ENCODE data around the gene TRIM42.

The TRIM42 gene

DNA sequence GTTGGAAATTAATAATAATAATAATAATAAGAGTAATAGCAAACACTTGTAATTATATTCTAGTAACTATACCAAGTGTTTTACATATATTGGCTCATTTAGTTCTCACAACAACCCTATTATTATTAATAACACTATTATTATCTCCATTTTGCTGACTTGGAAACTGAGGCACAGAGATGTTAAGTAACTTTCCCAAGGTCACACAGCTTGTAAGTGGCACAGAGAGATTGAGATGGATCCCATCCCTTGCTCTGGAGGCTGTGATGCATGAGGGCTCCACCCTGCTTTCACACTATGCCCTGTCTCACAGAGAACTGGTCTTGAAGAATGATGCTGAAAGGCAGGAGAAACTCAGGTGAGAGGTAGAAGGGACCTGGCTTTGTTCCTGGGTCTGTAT, 31.9 kb downstream of the TRIM42 start:
- Histone ChIP-seq H3K9me3 (ENCODE audit: control extremely low read depth in 1 of 5, control insufficient read depth in 4 of 5, insufficient read depth in 2 of 5, low read depth in 1 of 5, low read length in 4 of 5) (peaks cover 0 to 3% (median 0%) of the 10 kb centered on the region in 5 experiments), H3K4me1 (ENCODE audit: control extremely low read depth in 1 of 4, control insufficient read depth in 4 of 4, insufficient read depth in 4 of 4, low read length in 3 of 4) (peaks cover 0 to 5% (median 1%) of the 10 kb centered on the region in 4 experiments), H3K36me3 (ENCODE audit: control insufficient read depth in 4 of 4, insufficient read depth in 4 of 4, low read length in 3 of 4) (no peaks in the 10 kb centered on the region), H3K27ac (ENCODE audit: insufficient read depth in 1 of 2, low read depth in 1 of 2, low read length in 2 of 2, poor library complexity in 1 of 2, severe bottlenecking in 2 of 2) (no peak overlapping the region), H3K27me3 (replicated peaks in 2 of 5; ENCODE audit: control insufficient read depth in 4 of 5, insufficient read depth in 5 of 5, low read length in 4 of 5) (peaks cover 0 to 2% (median 0%) of the 10 kb centered on the region in 5 experiments), H3K4me3 (ENCODE audit: control insufficient read depth in 1 of 7, extremely low read depth in 1 of 7, insufficient read depth in 4 of 7, low read depth in 2 of 7, low read length in 6 of 7) (no peak overlapping the region)
- DNase-seq, result no peak
- CTCF ChIA-PET, result no interaction called here
- POLR2A ChIA-PET, result no interaction called here

DNA sequence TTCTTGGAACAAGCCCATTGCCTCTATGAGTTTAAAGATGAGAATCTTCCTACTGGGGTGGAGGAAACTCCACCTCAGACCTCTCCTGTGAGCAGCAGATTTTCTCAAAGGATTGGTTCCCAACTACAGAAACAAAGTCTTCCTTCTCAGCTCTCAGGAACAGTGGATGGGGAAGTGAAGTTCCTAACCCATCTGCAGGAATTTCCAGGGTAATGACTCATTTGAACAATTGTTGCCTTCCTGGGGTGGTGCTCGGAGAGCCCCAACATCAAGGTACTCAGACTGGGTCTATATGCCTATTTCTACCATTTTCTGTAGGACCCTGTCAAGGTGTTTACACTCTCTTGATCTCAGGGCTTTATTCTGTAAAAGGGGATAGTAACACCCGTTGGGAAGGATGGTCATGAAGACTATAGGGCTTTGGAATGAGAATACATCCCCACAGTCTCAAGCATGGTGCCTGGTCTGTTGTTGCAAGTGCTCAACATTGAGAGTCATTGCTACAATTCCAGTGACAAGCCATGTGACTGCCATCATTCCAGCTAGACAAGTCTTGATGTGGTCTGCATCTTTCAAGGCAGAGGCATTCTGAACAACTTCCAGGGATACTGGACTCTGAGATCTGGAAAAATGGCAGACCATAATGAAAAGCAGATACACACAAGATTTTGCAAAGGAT, 33.0 kb downstream of the TRIM42 start:
- ChIA-PET POLR2A (no interaction called here), CTCF (no interaction called here)
- Histone ChIP-seq H3K9me3 (ENCODE audit: control extremely low read depth in 1 of 5, control insufficient read depth in 4 of 5, insufficient read depth in 2 of 5, low read depth in 1 of 5, low read length in 4 of 5) (peaks cover 0 to under 1% (median 0%) of the 10 kb centered on the region in 5 experiments), H3K27me3 (replicated peaks in 2 of 5; ENCODE audit: control insufficient read depth in 4 of 5, insufficient read depth in 5 of 5, low read length in 4 of 5) (peaks cover 0 to 2% (median 0%) of the 10 kb centered on the region in 5 experiments), H3K4me1 (ENCODE audit: control extremely low read depth in 1 of 4, control insufficient read depth in 4 of 4, insufficient read depth in 4 of 4, low read length in 3 of 4) (peaks cover 0 to 5% (median 1%) of the 10 kb centered on the region in 4 experiments), H3K4me3 (ENCODE audit: control insufficient read depth in 1 of 7, extremely low read depth in 1 of 7, insufficient read depth in 4 of 7, low read depth in 2 of 7, low read length in 6 of 7) (no peak overlapping the region), H3K27ac (ENCODE audit: insufficient read depth in 1 of 2, low read depth in 1 of 2, low read length in 2 of 2, poor library complexity in 1 of 2, severe bottlenecking in 2 of 2) (no peak overlapping the region), H3K36me3 (ENCODE audit: control insufficient read depth in 4 of 4, insufficient read depth in 4 of 4, low read length in 3 of 4) (no peaks in the 10 kb centered on the region)
- 92% methylated on average over 1 of the region's 2 CpGs for WGBS (ENCODE audit: insufficient coverage)
- DNase-seq, result no peak

DNA sequence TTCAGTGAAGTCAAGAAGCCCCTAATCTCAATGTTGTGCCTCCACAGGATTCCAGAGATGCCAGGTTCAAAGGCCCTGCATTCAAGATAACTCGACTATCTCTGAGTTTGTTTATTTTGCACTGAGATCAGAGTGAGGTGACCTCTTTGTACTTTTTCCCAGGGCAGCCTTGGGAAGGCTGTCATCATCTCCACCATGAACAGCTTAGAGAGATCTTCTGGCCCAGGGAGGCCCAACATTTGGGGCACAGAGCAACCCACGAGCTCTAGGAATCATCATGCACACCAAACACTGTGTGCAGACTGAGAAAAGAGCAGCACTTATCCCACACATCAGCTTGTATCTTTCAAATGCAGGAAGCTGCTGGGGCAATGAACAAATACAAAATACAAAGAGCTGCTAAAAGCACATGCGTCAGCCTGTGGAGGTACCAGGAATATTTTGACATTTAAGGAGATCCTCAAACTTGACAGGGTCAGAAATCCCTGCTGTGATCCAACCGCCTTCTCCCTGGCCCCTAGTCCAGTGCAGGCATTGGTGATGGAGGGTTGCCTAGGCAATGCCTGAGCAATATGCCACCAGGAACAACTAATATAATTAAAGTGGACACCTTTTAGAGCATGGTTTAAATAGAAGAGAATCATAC, 33.6 kb downstream of the TRIM42 start:
- CTCF ChIA-PET, result no interaction called here
- POLR2A ChIA-PET, result no interaction called here
- no peak overlapping the region for H3K27ac ChIP-seq (ENCODE audit: insufficient read depth in 1 of 2, low read depth in 1 of 2, low read length in 2 of 2, poor library complexity in 1 of 2, severe bottlenecking in 2 of 2)
- H3K4me3 ChIP-seq (ENCODE audit: control insufficient read depth in 1 of 7, extremely low read depth in 1 of 7, insufficient read depth in 4 of 7, low read depth in 2 of 7, low read length in 6 of 7), result no peak overlapping the region
- H3K36me3 ChIP-seq (ENCODE audit: control insufficient read depth in 4 of 4, insufficient read depth in 4 of 4, low read length in 3 of 4), result no peaks in the 10 kb centered on the region
- H3K27me3 ChIP-seq (replicated peaks in 2 of 5; ENCODE audit: control insufficient read depth in 4 of 5, insufficient read depth in 5 of 5, low read length in 4 of 5), result peaks cover 0 to 2% (median 0%) of the 10 kb centered on the region in 5 experiments
- DNase-seq, result no peak
- H3K9me3 ChIP-seq (ENCODE audit: control extremely low read depth in 1 of 5, control insufficient read depth in 4 of 5, insufficient read depth in 2 of 5, low read depth in 1 of 5, low read length in 4 of 5), result no peaks in the 10 kb centered on the region
- WGBS (ENCODE audit: insufficient coverage), result 88% methylated on average over 4 of the region's 4 CpGs
- peaks cover 0 to 9% (median 2%) of the 10 kb centered on the region in 4 experiments for H3K4me1 ChIP-seq (ENCODE audit: control extremely low read depth in 1 of 4, control insufficient read depth in 4 of 4, insufficient read depth in 4 of 4, low read length in 3 of 4)

GRCh38 chr3:140712301-140712700, 34.4 kb downstream of the TRIM42 start:
- Histone ChIP-seq H3K9me3 (ENCODE audit: control extremely low read depth in 1 of 5, control insufficient read depth in 4 of 5, insufficient read depth in 2 of 5, low read depth in 1 of 5, low read length in 4 of 5) (no peaks in the 10 kb centered on the region), H3K27ac (ENCODE audit: insufficient read depth in 1 of 2, low read depth in 1 of 2, low read length in 2 of 2, poor library complexity in 1 of 2, severe bottlenecking in 2 of 2) (no peak overlapping the region), H3K4me1 (ENCODE audit: control extremely low read depth in 1 of 4, control insufficient read depth in 4 of 4, insufficient read depth in 4 of 4, low read length in 3 of 4) (peaks cover 0 to 16% (median 3%) of the 10 kb centered on the region in 4 experiments), H3K36me3 (ENCODE audit: control insufficient read depth in 4 of 4, insufficient read depth in 4 of 4, low read length in 3 of 4) (no peaks in the 10 kb centered on the region), H3K4me3 (ENCODE audit: control insufficient read depth in 1 of 7, extremely low read depth in 1 of 7, insufficient read depth in 4 of 7, low read depth in 2 of 7, low read length in 6 of 7) (no peak overlapping the region), H3K27me3 (replicated peaks in 2 of 5; ENCODE audit: control insufficient read depth in 4 of 5, insufficient read depth in 5 of 5, low read length in 4 of 5) (peaks cover 0 to 2% (median 0%) of the 10 kb centered on the region in 5 experiments)
- DNase-seq, result no peak
- ChIA-PET POLR2A (no interaction called here), CTCF (no interaction called here)
- WGBS (ENCODE audit: insufficient coverage), result 100% methylated on average over 2 of the region's 3 CpGs

DNA sequence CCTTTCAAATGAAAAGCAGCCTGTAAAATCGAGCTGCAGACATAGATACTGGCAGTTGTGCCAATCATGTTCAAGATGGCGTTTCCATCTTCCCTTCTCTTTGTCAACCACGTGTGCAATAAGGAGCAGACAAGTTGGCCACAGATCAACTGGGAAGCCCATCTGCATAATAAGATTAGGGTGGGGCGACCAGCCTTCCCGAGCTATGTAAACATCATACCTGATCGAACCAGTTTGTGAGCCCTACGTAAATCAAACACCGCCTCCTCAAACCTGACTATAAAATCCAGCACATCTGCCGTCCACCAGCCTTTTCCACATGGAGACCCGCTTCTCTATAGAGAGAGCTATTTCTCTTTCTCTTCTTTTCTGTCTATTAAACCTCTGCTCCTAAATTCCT, 37.2 kb downstream of the TRIM42 start:
- no peak overlapping the region for H3K27ac ChIP-seq (ENCODE audit: insufficient read depth in 1 of 2, low read depth in 1 of 2, low read length in 2 of 2, poor library complexity in 1 of 2, severe bottlenecking in 2 of 2)
- POLR2A ChIA-PET, result no interaction called here
- no peak overlapping the region for H3K4me3 ChIP-seq (ENCODE audit: control insufficient read depth in 1 of 7, extremely low read depth in 1 of 7, insufficient read depth in 4 of 7, low read depth in 2 of 7, low read length in 6 of 7)
- H3K4me1 ChIP-seq (ENCODE audit: control extremely low read depth in 1 of 4, control insufficient read depth in 4 of 4, insufficient read depth in 4 of 4, low read length in 3 of 4), result peaks cover 0 to 16% (median 3%) of the 10 kb centered on the region in 4 experiments
- no peak for DNase-seq
- H3K36me3 ChIP-seq (ENCODE audit: control insufficient read depth in 4 of 4, insufficient read depth in 4 of 4, low read length in 3 of 4), result no peaks in the 10 kb centered on the region
- no peaks in the 10 kb centered on the region for H3K9me3 ChIP-seq (ENCODE audit: control extremely low read depth in 1 of 5, control insufficient read depth in 4 of 5, insufficient read depth in 2 of 5, low read depth in 1 of 5, low read length in 4 of 5)
- 96% methylated on average over 10 of the region's 10 CpGs for WGBS (ENCODE audit: insufficient coverage)
- H3K27me3 ChIP-seq (replicated peaks in 2 of 5; ENCODE audit: control insufficient read depth in 4 of 5, insufficient read depth in 5 of 5, low read length in 4 of 5), result peaks cover 0 to 2% (median 0%) of the 10 kb centered on the region in 5 experiments
- CTCF ChIA-PET, result no interaction called here

DNA sequence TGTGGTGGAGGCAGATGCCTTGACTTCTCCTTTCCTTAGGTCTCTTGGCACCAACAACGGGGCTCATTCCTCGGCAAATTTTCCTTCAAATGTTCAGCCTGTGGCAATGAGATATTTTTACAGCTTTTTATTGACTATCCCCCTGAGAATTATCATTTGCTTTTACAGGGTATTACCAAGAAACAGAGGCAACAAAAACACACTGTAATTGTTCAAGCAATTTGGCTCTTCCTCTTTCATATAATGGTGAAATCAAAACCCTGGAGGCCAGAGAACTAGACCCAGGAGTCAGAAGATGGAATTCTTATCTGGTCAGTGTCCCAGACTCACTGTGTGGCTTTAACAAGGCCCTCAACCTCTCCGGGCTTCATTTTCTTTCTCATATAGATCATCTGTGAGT, 40.1 kb downstream of the TRIM42 start:
- no peak overlapping the region for H3K4me3 ChIP-seq (ENCODE audit: control insufficient read depth in 1 of 7, extremely low read depth in 1 of 7, insufficient read depth in 4 of 7, low read depth in 2 of 7, low read length in 6 of 7)
- H3K36me3 ChIP-seq (ENCODE audit: control insufficient read depth in 4 of 4, insufficient read depth in 4 of 4, low read length in 3 of 4), result no peaks in the 10 kb centered on the region
- ChIA-PET CTCF (no interaction called here), POLR2A (no interaction called here)
- 62% methylated on average over 2 of the region's 3 CpGs for WGBS (ENCODE audit: insufficient coverage)
- no peak for DNase-seq
- no peak overlapping the region for H3K27ac ChIP-seq (ENCODE audit: insufficient read depth in 1 of 2, low read depth in 1 of 2, low read length in 2 of 2, poor library complexity in 1 of 2, severe bottlenecking in 2 of 2)
- H3K27me3 ChIP-seq (replicated peaks in 2 of 5; ENCODE audit: control insufficient read depth in 4 of 5, insufficient read depth in 5 of 5, low read length in 4 of 5), result no peaks in the 10 kb centered on the region
- peaks cover 0 to 2% (median 0%) of the 10 kb centered on the region in 5 experiments for H3K9me3 ChIP-seq (ENCODE audit: control extremely low read depth in 1 of 5, control insufficient read depth in 4 of 5, insufficient read depth in 2 of 5, low read depth in 1 of 5, low read length in 4 of 5)
- peaks cover 0 to 16% (median 3%) of the 10 kb centered on the region in 4 experiments for H3K4me1 ChIP-seq (ENCODE audit: control extremely low read depth in 1 of 4, control insufficient read depth in 4 of 4, insufficient read depth in 4 of 4, low read length in 3 of 4)

DNA sequence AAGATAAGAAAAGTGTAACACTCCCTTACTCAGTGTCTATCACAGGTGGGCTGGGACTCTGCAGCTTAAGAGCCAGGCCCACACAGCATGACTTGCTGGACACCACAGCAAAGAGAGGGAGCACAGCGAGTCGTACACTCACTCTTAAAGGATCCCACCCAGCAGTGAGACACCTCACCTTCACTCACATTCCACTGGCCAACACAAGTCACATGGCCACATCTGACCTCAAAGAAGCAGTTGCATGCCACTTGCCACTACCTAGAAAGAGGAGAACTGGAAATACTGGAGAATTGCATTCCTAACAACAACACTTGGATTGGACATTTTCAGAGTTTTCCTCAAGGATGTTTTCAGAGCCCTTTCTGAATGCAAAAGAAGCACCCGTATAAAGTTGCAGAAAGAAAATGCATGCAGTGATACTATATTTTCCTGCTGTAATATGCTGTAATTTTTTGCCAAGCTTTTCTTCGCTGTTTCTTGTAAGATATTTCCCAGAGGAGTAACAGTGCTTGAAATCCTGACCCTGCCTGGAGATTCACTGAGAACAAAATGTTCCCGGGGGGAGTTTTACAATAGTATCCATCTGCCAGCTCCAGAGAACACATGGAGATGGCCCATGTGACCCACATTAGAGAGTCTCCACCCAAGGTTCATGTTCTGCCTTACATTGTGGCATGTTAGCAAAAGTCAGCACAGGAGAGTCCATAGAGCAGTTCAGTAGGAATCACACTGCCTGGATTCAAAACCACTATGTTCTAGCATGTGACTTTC, 42.2 kb downstream of the TRIM42 start:
- 100% methylated on average over 2 of the region's 5 CpGs for WGBS (ENCODE audit: insufficient coverage)
- Histone ChIP-seq H3K4me1 (ENCODE audit: control extremely low read depth in 1 of 4, control insufficient read depth in 4 of 4, insufficient read depth in 4 of 4, low read length in 3 of 4) (peaks cover 0 to 11% (median 2%) of the 10 kb centered on the region in 4 experiments), H3K4me3 (ENCODE audit: control insufficient read depth in 1 of 7, extremely low read depth in 1 of 7, insufficient read depth in 4 of 7, low read depth in 2 of 7, low read length in 6 of 7) (no peak overlapping the region), H3K27ac (ENCODE audit: insufficient read depth in 1 of 2, low read depth in 1 of 2, low read length in 2 of 2, poor library complexity in 1 of 2, severe bottlenecking in 2 of 2) (no peak overlapping the region), H3K27me3 (replicated peaks in 2 of 5; ENCODE audit: control insufficient read depth in 4 of 5, insufficient read depth in 5 of 5, low read length in 4 of 5) (no peaks in the 10 kb centered on the region), H3K36me3 (ENCODE audit: control insufficient read depth in 4 of 4, insufficient read depth in 4 of 4, low read length in 3 of 4) (no peaks in the 10 kb centered on the region), H3K9me3 (ENCODE audit: control extremely low read depth in 1 of 5, control insufficient read depth in 4 of 5, insufficient read depth in 2 of 5, low read depth in 1 of 5, low read length in 4 of 5) (peaks cover 0 to 2% (median 0%) of the 10 kb centered on the region in 5 experiments)
- no peak for DNase-seq
- POLR2A ChIA-PET, result no interaction called here
- CTCF ChIA-PET, result interaction anchor here (0.8 kb wide), 1 partner anchor 130 kb away, joined by 3 read pairs; no protein-coding TSS in a partner anchor
